ENCODE data around the gene C10orf71. TPM values are rescaled to one million over a fixed set of nuclear protein-coding genes. Genes with fewer than 3 reads are reported as not detected.
A peak's percentile ranks its signal among the peaks of the same experiment; 100 is the strongest.

Gene C10orf71
- total and polyA plus RNA-seq, 2 donors (not counting 1 experiment from before 2014, with no cell fraction given): not detected

DNA sequence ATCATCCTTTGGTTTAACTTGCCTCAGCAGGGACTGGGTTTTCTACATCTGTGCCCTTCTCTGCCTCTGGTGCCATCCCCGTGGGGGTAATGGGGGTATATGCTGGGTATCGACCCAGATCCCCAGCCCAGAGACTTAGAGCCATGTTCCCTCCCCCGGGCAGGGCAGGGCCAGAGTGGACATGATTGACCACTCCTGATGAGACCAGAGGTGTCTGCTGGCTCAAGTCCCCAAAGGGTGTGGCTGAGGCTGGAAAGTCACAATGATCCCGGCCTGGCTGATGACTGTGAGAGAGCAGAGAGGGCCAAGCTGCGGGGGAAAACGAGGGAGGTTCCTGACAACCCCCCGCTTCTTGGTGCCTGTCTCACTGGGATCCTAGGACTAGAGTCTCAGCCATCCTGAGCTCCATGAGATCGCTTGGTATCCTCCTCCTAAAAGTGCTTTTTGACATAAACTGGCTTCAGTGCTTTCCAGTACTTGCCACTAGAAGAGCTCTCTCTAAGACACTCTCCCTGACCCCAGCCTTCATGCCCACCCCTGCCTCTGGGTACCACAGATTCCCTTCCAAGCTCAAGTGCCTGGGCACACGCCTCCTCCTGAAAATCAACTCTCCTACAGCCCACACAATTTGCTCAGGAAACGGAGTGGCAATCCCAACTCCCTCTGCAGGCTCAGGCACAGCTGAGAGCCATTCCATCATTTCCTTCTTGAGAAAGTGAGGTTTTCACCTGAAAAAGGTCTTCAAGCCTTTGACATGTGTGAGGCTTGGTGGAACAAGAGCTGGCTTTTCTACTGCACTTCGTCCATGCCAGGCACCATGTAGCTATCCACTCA is 63.0 kb downstream of the C10orf71 start:
- WGBS (ENCODE audit: insufficient coverage): 93% methylated on average over 9 of the region's 11 CpGs
- ATAC-seq (ENCODE audit: low read depth): no peak
- Histone ChIP-seq H2AFZ (ENCODE audit: insufficient read depth, low read depth, low read length, poor library complexity, severe bottlenecking) (no peak overlapping the region), H4K20me1 (ENCODE audit: control insufficient read depth, insufficient read depth, low read length, poor library complexity, severe bottlenecking) (no peaks in the 10 kb centered on the region), H3K4me3 (ENCODE audit: control extremely low read depth in 1 of 5, extremely low read depth in 1 of 5, insufficient read depth in 1 of 5, low read depth in 2 of 5, low read length in 4 of 5) (no peak overlapping the region), H3K4me2 (replicated peaks; ENCODE audit: low read depth, low read length, poor library complexity, severe bottlenecking) (no peak overlapping the region), H3K27me3 (replicated peaks in 1 of 4; ENCODE audit: control extremely low read depth in 1 of 4, control insufficient read depth in 3 of 4, insufficient read depth in 4 of 4, low read length in 3 of 4) (no peaks in the 10 kb centered on the region), H3K4me1 (ENCODE audit: control insufficient read depth in 2 of 2, insufficient read depth in 2 of 2, low read length in 2 of 2) (peaks cover 4 to 13% of the 10 kb centered on the region in 2 donors), H3K9me3 (ENCODE audit: control extremely low read depth in 1 of 3, control insufficient read depth in 2 of 3, insufficient read depth in 1 of 3, low read length in 2 of 3) (peaks cover 0 to 3% (median 0%) of the 10 kb centered on the region in 3 donors), H3K79me2 (ENCODE audit: control insufficient read depth, insufficient read depth, low read length) (no peaks in the 10 kb centered on the region), H3K36me3 (replicated peaks in 1 of 2; ENCODE audit: control extremely low read depth in 1 of 2, control insufficient read depth in 1 of 2, extremely low read depth in 1 of 2, insufficient read depth in 2 of 2, low read length in 1 of 2) (no peaks in the 10 kb centered on the region), H3K9ac (ENCODE audit: low read length) (no peak overlapping the region), H3K27ac (ENCODE audit: low read length in 2 of 2) (no peak overlapping the region)
- no peak for DNase-seq
- Mint-ChIP-seq H3K4me1 (peaks cover 12% of the 10 kb centered on the region), H3K9me3 (ENCODE audit: insufficient read depth) (no peaks in the 10 kb centered on the region), H3K27me3 (peaks cover 4% of the 10 kb centered on the region), H3K4me3 (no peak overlapping the region), H3K27ac (no peak overlapping the region)
- ChIA-PET POLR2A (no interaction called here), CTCF (no interaction called here)
- intact Hi-C loops (cut with micrococcal nuclease): no loop called here
- TF ChIP-seq, protein P1, sequence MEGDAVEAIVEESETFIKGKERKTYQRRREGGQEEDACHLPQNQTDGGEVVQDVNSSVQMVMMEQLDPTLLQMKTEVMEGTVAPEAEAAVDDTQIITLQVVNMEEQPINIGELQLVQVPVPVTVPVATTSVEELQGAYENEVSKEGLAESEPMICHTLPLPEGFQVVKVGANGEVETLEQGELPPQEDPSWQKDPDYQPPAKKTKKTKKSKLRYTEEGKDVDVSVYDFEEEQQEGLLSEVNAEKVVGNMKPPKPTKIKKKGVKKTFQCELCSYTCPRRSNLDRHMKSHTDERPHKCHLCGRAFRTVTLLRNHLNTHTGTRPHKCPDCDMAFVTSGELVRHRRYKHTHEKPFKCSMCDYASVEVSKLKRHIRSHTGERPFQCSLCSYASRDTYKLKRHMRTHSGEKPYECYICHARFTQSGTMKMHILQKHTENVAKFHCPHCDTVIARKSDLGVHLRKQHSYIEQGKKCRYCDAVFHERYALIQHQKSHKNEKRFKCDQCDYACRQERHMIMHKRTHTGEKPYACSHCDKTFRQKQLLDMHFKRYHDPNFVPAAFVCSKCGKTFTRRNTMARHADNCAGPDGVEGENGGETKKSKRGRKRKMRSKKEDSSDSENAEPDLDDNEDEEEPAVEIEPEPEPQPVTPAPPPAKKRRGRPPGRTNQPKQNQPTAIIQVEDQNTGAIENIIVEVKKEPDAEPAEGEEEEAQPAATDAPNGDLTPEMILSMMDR (IDR thresholded peaks at IDR 0.05): no peak

DNA sequence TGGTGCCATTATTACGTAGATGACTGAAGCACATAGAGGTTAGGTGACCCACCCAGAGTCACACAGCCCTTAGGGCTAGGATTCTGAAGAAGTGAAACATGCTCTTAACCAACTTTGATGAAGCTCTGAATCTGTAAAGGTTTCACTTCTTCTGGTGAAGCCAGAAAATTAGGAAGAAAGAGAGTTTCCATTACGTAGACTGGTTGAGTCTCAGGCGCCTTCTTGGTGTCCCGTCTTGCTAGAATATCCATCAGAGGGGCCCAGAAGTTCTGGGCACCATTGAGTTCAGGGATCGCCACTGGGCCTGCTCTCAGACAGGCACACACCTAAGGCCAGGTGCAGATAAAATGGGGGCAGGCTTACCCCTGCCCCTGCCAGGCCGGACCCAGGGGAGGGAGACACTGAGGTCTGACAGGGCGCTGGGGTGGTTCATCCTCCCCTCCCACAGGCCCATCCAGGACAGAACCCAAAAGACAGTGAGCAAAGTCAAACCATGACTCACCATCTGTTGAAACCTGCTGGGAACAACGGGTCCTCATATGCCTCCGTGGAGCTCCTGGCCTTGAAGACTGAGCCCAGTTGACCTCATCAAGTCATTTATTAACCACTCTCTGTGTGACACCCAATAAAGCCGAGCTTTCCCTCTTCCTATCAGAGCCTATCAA is 63.8 kb downstream of the C10orf71 start:
- H3K4me3 Mint-ChIP-seq: peak overlapping the region; percentile 37
- no peak for TF ChIP-seq EZH2 (IDR thresholded peaks at IDR 0.05; ENCODE audit: borderline replicate concordance, insufficient read depth, low read depth, low read length, poor library complexity, severe bottlenecking)
- TF ChIP-seq, protein P1 (IDR thresholded peaks at IDR 0.05): no peak
- Histone ChIP-seq H3K4me2 (replicated peaks; ENCODE audit: low read depth, low read length, poor library complexity, severe bottlenecking) (no peak overlapping the region), H3K4me1 (ENCODE audit: control insufficient read depth in 2 of 2, insufficient read depth in 2 of 2, low read length in 2 of 2) (peaks cover 4 to 13% of the 10 kb centered on the region in 2 donors), H3K9ac (ENCODE audit: low read length) (no peak overlapping the region), H4K20me1 (ENCODE audit: control insufficient read depth, insufficient read depth, low read length, poor library complexity, severe bottlenecking) (no peaks in the 10 kb centered on the region), H3K9me3 (ENCODE audit: control extremely low read depth in 1 of 3, control insufficient read depth in 2 of 3, insufficient read depth in 1 of 3, low read length in 2 of 3) (no peaks in the 10 kb centered on the region), H3K36me3 (replicated peaks in 1 of 2; ENCODE audit: control extremely low read depth in 1 of 2, control insufficient read depth in 1 of 2, extremely low read depth in 1 of 2, insufficient read depth in 2 of 2, low read length in 1 of 2) (no peaks in the 10 kb centered on the region), H3K79me2 (ENCODE audit: control insufficient read depth, insufficient read depth, low read length) (no peaks in the 10 kb centered on the region), H3K4me3 (ENCODE audit: control extremely low read depth in 1 of 5, extremely low read depth in 1 of 5, insufficient read depth in 1 of 5, low read depth in 2 of 5, low read length in 4 of 5) (no peak overlapping the region), H3K27me3 (replicated peaks in 1 of 4; ENCODE audit: control extremely low read depth in 1 of 4, control insufficient read depth in 3 of 4, insufficient read depth in 4 of 4, low read length in 3 of 4) (no peaks in the 10 kb centered on the region), H2AFZ (ENCODE audit: insufficient read depth, low read depth, low read length, poor library complexity, severe bottlenecking) (no peak overlapping the region), H3K27ac (ENCODE audit: low read length in 2 of 2) (no peak overlapping the region)
- POLR2A ChIA-PET: no interaction called here
- H3K27ac Mint-ChIP-seq: peak overlapping the region; percentile 85
- H3K9me3 Mint-ChIP-seq (ENCODE audit: insufficient read depth): no peaks in the 10 kb centered on the region
- peaks cover 4% of the 10 kb centered on the region for H3K27me3 Mint-ChIP-seq
- DNase-seq (peak; percentile 26), ATAC-seq (ENCODE audit: low read depth) (peak; percentile 68)
- 59% methylated on average over 7 of the region's 10 CpGs for WGBS (ENCODE audit: insufficient coverage)
- intact Hi-C loops (cut with micrococcal nuclease): no loop called here
- H3K4me1 Mint-ChIP-seq: peaks cover 12% of the 10 kb centered on the region
- CTCF ChIA-PET: no interaction called here
